ENCODE measurements around the gene PI4KA.
"Not testable (repeated sequence)": the region's sequence is repeated elsewhere in the genome, so short reads cannot be mapped to it uniquely, and the experiment has no call there.

PI4KA gene

GRCh38 chr22:20662524-20663036, 196.0 kb downstream of the PI4KA start:
- not testable (repeated sequence) for DNase-seq

- no peak for DNase-seq
These were observed 197.1 kb downstream of the PI4KA start for GRCh38 chr22:20661473-20661872.

- DNase-seq: no peak
These were observed 198.1 kb downstream of the PI4KA start for GRCh38 chr22:20660441-20661054.

GRCh38 chr22:20659920-20660319, 198.7 kb downstream of the PI4KA start:
- DNase-seq: no peak

- DNase-seq: no peak
These were observed 199.4 kb downstream of the PI4KA start for GRCh38 chr22:20659258-20659657.

GRCh38 chr22:20658433-20659222, 200.0 kb downstream of the PI4KA start:
- DNase-seq: no peak

GRCh38 chr22:20657963-20658362, 200.6 kb downstream of the PI4KA start:
- no peak for DNase-seq
